Measurements from ENCODE around the gene TGFBR1. TPM values are rescaled to one million over a fixed set of nuclear protein-coding genes. Genes with fewer than 3 reads are reported as not detected.

The TGFBR1 gene
- total RNA-seq, 1 donor from 2014 or later = 138 TPM

GRCh38 chr9:99092643-99093491 is 12.0 kb upstream of the TGFBR1 start:
- no peak for TF ChIP-seq CTCF (IDR thresholded peaks at IDR 0.05)
- no peak for TF ChIP-seq EZH2 (IDR thresholded peaks at IDR 0.05)
- TF ChIP-seq EZH2phosphoT487 (IDR thresholded peaks at IDR 0.05) = no peak
- Mint-ChIP-seq H3K36me3 (no peaks in the 10 kb centered on the region), H3K4me3 (no peak overlapping the region)

GRCh38 chr9:99093492-99093791 is 11.5 kb upstream of the TGFBR1 start:
- H3K79me2 ChIP-seq (ENCODE audit: low read depth) = no peaks in the 10 kb centered on the region
- no peak overlapping the region for H2AFZ ChIP-seq (replicated peaks)
- no peaks in the 10 kb centered on the region for H4K20me1 ChIP-seq (ENCODE audit: low read depth)
- no peak overlapping the region for H3K9ac ChIP-seq
- no peaks in the 10 kb centered on the region for H3K27me3 ChIP-seq
- no peak overlapping the region for H3K4me3 ChIP-seq
- no peaks in the 10 kb centered on the region for H3K36me3 ChIP-seq
- no peak for DNase-seq (ENCODE audit: low spot score)
- no peak overlapping the region for H3K4me3 Mint-ChIP-seq
- no peaks in the 10 kb centered on the region for H3K36me3 Mint-ChIP-seq
- H3K4me1 Mint-ChIP-seq = peaks cover 24% of the 10 kb centered on the region
- peaks cover 13% of the 10 kb centered on the region for H3K27me3 Mint-ChIP-seq (ENCODE audit: insufficient read depth, low read depth)
- no peak overlapping the region for H3K4me2 ChIP-seq
- H3K9me3 ChIP-seq (ENCODE audit: low read depth) = no peaks in the 10 kb centered on the region
- peaks cover 23% of the 10 kb centered on the region for H3K4me1 ChIP-seq
- peaks cover 20% of the 10 kb centered on the region for H3F3A ChIP-seq (ENCODE audit: low read depth)
- no peak overlapping the region for H3K27ac Mint-ChIP-seq
- peaks cover 7% of the 10 kb centered on the region for H3K9me3 Mint-ChIP-seq
- H3K27ac ChIP-seq = no peak overlapping the region
- no peak for TF ChIP-seq CTCF (IDR thresholded peaks at IDR 0.05)
- no peak for TF ChIP-seq EZH2phosphoT487 (IDR thresholded peaks at IDR 0.05)
- no peak for TF ChIP-seq EZH2 (IDR thresholded peaks at IDR 0.05)

More at GRCh38 chr9:99092643-99093491, 12.0 kb upstream of the TGFBR1 start:
- Histone ChIP-seq H3K36me3 (no peaks in the 10 kb centered on the region), H3K9ac (no peak overlapping the region), H3K27ac (no peak overlapping the region), H3K27me3 (no peaks in the 10 kb centered on the region), H3K9me3 (ENCODE audit: low read depth) (no peaks in the 10 kb centered on the region), H3K4me2 (no peak overlapping the region), H3K79me2 (ENCODE audit: low read depth) (no peaks in the 10 kb centered on the region), H2AFZ (replicated peaks) (no peak overlapping the region), H3F3A (ENCODE audit: low read depth) (peaks cover 20% of the 10 kb centered on the region), H4K20me1 (ENCODE audit: low read depth) (no peaks in the 10 kb centered on the region), H3K4me1 (peaks cover 23% of the 10 kb centered on the region), H3K4me3 (no peak overlapping the region)
- peaks cover 24% of the 10 kb centered on the region for H3K4me1 Mint-ChIP-seq
- H3K27ac Mint-ChIP-seq = no peak overlapping the region
- peaks cover 10% of the 10 kb centered on the region for H3K27me3 Mint-ChIP-seq (ENCODE audit: insufficient read depth, low read depth)
- peaks cover 8% of the 10 kb centered on the region for H3K9me3 Mint-ChIP-seq
- DNase-seq (ENCODE audit: low spot score) = no peak

GRCh38 chr9:99095565-99095964 is 9.3 kb upstream of the TGFBR1 start:
- peaks cover 13% of the 10 kb centered on the region for H3K27me3 Mint-ChIP-seq (ENCODE audit: insufficient read depth, low read depth)
- peaks cover 24% of the 10 kb centered on the region for H3K4me1 Mint-ChIP-seq
- H3K4me3 ChIP-seq = no peak overlapping the region

More at GRCh38 chr9:99095565-99095964, 9.3 kb upstream of the TGFBR1 start:
- no peak overlapping the region for H2AFZ ChIP-seq (replicated peaks)
- no peaks in the 10 kb centered on the region for H4K20me1 ChIP-seq (ENCODE audit: low read depth)
- Mint-ChIP-seq H3K27ac (no peak overlapping the region), H3K4me3 (no peak overlapping the region), H3K36me3 (no peaks in the 10 kb centered on the region), H3K9me3 (peaks cover 5% of the 10 kb centered on the region)
- H3K27me3 ChIP-seq = no peaks in the 10 kb centered on the region
- TF ChIP-seq EZH2 (IDR thresholded peaks at IDR 0.05) = no peak
- no peak for TF ChIP-seq EZH2phosphoT487 (IDR thresholded peaks at IDR 0.05)
- TF ChIP-seq CTCF (IDR thresholded peaks at IDR 0.05) = no peak
- H3K4me2 ChIP-seq = peak overlapping the region; percentile 63
- no peak overlapping the region for H3K9ac ChIP-seq
- H3F3A ChIP-seq (ENCODE audit: low read depth) = peaks cover 20% of the 10 kb centered on the region
- DNase-seq (ENCODE audit: low spot score) = no peak
- no peaks in the 10 kb centered on the region for H3K36me3 ChIP-seq
- H3K27ac ChIP-seq = no peak overlapping the region
- H3K79me2 ChIP-seq (ENCODE audit: low read depth) = no peaks in the 10 kb centered on the region
- no peaks in the 10 kb centered on the region for H3K9me3 ChIP-seq (ENCODE audit: low read depth)
- peaks cover 23% of the 10 kb centered on the region for H3K4me1 ChIP-seq
